ENCODE results near the gene ZNF668. TPM values are rescaled to one million over a fixed set of nuclear protein-coding genes. Genes with fewer than 3 reads are reported as not detected.
A peak's percentile ranks its signal among the peaks of the same experiment; 100 is the strongest.
"Not testable (repeated sequence)": the region's sequence is repeated elsewhere in the genome, so short reads cannot be mapped to it uniquely, and the experiment has no call there.

Gene ZNF668
- total RNA-seq, 2 experiments from 2014 or later: 18.0 to 20.5 TPM

DNA sequence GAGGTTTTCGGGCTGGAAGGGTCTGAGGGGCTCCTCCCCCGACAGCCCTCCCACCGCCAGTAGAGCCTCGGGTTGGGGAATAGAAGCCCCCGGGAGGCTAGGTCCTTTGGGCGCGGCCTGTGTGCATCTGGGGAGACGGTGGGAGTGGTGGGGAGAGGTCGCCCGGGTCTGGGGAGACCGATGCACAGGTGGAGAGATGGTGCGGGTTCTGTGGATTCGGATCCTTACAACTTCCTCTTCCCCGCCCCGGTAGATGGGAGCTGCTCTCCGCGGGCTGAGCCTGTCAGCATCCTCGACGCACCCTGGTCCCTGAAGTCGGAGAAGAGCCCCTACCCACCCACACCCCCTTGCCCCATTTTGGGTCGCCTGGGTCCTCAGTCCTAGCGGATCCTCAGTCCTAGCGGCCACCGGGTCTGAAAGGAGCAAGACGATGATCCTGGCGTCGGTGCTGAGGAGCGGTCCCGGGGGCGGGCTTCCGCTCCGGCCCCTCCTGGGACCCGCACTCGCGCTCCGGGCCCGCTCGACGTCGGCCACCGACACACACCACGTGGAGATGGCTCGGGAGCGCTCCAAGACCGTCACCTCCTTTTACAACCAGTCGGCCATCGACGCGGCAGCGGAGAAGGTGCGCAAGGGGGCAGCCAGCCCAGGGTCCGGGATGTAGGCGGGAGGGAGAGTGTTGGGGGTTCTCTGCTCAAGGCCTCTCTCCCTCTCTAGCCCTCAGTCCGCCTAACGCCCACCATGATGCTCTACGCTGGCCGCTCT, 34.9 kb upstream of the ZNF668 start:
- CTCF ChIA-PET: interaction anchor here (1.0 kb wide), 1 partner anchor 155 kb away, joined by 3 read pairs; no protein-coding TSS in a partner anchor
- peak overlapping the region; percentile 64 for H3K27ac Mint-ChIP-seq
- peaks cover 17% of the 10 kb centered on the region for H3K36me3 Mint-ChIP-seq
- H3K4me3 Mint-ChIP-seq: peak overlapping the region; percentile 71
- no peaks in the 10 kb centered on the region for H3K27me3 Mint-ChIP-seq
- no peak for DNase-seq
- no peaks in the 10 kb centered on the region for H3K9me3 Mint-ChIP-seq (ENCODE audit: low read depth)
- peaks cover 26% of the 10 kb centered on the region for H3K4me1 Mint-ChIP-seq
- ATAC-seq: no peak

DNA sequence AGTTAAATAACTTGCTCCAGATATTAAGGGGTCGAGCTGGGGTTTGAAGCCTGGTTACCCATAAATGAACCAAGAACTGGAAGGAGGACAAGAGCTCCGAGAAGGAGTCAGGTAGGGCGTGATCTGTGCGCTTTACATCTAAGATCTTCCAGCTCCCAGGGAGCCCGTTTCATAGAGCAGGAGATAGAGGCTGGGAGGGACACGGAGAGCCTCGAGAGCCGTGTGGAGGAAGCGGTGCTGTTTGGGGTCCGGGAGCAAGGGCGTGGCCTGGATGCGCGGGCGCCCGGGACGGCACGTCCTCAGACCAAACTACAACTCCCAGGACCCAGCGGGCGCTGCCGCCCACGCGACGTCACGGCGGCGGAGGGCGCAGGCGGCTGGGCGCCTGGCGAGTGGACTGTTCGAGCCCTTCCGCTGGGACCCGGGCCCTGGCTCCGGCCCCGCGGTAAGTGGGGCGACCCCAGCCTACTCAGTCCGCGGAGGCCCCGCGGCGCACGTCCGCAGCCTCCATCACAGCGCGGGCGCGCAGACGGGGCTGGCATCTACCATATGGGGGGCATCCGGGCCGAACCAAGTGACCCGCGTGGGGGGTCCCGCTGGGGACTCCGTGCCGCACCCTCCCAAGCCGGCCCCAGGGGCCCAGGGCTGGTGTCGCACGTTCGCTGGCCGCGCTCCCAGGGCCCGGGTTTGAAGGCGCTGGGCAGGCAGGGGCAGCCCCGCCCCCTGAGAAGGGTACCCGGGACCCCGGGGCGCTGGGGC, 34.2 kb upstream of the ZNF668 start, which contains the start of gene BCKDK:
BCKDK (plus strand) TSS at position 352 of the 759 bp plus-strand sequence. CDS start 838 bp downstream, outside the sequence.
- H3K9me3 Mint-ChIP-seq (ENCODE audit: low read depth): no peaks in the 10 kb centered on the region
- ATAC-seq (peak; percentile 94), DNase-seq (peak; percentile 87)
- peaks cover 17% of the 10 kb centered on the region for H3K36me3 Mint-ChIP-seq
- H3K27ac Mint-ChIP-seq: peak within 1 kb of the TSS; percentile 86
- H3K4me3 Mint-ChIP-seq: peak within 1 kb of the TSS; percentile 80
- H3K4me1 Mint-ChIP-seq: peaks cover 22% of the 10 kb centered on the region
- no peaks in the 10 kb centered on the region for H3K27me3 Mint-ChIP-seq
- CTCF ChIA-PET: interaction anchor here (1.0 to 2.0 kb wide), 4 partner anchors 9 to 154 kb away, joined by 3 to 11 read pairs (median 4); partner anchors contain the start of gene KAT8

DNA sequence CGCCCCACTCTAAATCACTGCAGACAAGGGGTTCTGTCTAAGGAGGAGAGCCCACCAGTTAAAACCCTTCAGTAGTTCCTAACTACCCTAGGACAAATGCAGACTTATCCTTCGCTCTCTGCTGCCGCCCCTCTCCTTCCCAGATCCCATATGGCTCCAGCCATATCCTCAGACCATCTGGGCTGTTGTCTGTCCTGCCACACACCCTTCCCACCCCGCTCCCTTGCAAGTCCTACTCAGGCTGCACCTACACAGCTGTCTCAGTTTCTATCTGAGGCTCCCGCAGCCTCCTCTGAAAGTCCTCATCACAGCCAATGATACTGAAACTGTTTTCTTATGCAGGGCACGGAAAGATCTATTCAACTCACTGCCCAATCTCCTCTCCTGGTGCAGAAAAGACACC, 33.4 kb upstream of the ZNF668 start:
- Mint-ChIP-seq H3K27ac (peak overlapping the region; percentile 86), H3K36me3 (peaks cover 15% of the 10 kb centered on the region), H3K4me3 (peak overlapping the region; percentile 80), H3K27me3 (no peaks in the 10 kb centered on the region), H3K9me3 (ENCODE audit: low read depth) (no peaks in the 10 kb centered on the region), H3K4me1 (peaks cover 22% of the 10 kb centered on the region)
- ATAC-seq (peak; percentile 22), DNase-seq (peak; percentile 51)
- CTCF ChIA-PET: interaction anchor here (1.1 to 2.0 kb wide), 3 partner anchors 9 to 35 kb away, joined by 3 to 11 read pairs (median 4); partner anchors contain the start of gene KAT8

DNA sequence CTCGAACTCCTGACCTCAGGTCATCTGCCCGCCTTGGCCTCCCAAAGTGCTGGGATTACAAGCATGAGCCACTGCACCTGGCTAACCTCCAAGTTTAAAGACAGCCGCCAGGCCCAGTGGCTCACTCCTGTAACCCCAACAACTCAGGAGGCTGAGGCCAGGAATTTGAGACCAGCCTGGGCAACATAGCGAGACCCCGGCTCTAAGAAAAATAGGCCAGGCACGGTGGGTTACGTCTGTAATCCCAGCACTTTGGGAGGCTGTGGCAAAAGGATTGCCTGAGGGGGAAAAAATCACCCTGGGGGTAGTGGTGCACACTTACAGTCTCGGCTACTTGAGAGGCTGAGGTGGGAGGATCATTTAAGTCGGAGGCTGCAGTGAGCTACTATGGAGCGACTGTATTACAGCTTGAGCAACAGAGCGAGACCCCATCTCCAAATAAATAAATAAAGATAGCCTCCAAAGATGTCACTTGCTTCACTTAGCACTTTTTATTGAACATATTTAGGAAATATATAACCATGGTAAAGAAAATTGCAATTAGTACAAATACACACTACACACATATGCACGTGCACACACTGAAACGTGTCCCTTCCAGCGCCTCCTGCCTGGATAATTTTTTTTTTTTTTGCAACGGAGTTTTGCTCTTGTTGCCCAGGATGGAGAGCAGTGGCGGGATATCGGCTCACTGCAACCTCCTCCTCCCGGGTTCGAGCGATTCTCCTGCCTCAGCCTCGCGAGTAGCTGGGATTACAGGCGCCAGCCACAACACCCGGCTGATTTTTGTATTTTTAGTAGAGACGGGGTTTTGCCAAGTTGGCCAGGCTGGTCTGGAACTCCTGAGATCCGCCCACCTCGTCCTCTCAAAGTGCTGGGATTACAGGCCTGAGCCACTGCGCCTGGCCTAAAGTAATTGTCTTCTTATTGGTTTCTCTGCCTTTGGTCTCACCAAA, 32.7 kb upstream of the ZNF668 start:
- Mint-ChIP-seq H3K4me3 (peak overlapping the region; percentile 80), H3K4me1 (peaks cover 22% of the 10 kb centered on the region), H3K27me3 (no peaks in the 10 kb centered on the region), H3K27ac (peak overlapping the region; percentile 86), H3K9me3 (ENCODE audit: low read depth) (no peaks in the 10 kb centered on the region), H3K36me3 (peaks cover 10% of the 10 kb centered on the region)
- CTCF ChIA-PET: interaction anchor here (0.7 to 2.0 kb wide), 2 partner anchors 11 to 36 kb away, joined by 3 to 11 read pairs; no protein-coding TSS in a partner anchor
- DNase-seq (no peak), ATAC-seq (no peak)

DNA sequence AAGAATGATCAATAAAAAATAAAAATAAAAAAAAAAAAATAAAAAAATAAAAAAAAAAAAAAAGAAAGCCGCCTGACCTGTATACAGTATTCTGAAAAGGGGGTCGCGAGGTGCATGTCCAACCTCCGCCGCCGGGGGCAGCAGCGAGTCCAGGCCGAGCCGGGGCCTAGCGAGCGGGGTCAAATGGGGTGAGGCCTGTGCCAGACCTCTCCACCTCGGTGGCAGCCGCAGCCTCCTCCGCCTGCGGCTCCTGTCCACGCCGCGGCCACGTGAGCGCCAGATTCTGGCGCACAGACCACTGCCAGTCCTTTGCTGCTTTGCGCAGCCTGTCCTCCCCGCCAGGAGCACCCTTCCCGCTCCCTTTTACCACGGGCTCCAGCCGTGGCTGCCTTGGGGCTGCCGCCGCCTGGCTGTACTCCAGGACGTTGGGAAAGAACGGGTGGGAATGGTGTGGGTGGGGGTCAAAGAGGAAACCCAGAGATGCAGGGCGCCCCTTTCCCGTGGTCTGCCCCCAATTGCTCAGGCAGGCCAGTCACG, 31.7 kb upstream of the ZNF668 start:
- ATAC-seq (peak; percentile 59), DNase-seq (peak; percentile 89)
- Mint-ChIP-seq H3K4me1 (peaks cover 22% of the 10 kb centered on the region), H3K27me3 (no peaks in the 10 kb centered on the region), H3K27ac (peak overlapping the region; percentile 75), H3K4me3 (no peak overlapping the region), H3K36me3 (peaks cover 10% of the 10 kb centered on the region), H3K9me3 (ENCODE audit: low read depth) (no peaks in the 10 kb centered on the region)
- CTCF ChIA-PET: no interaction called here

DNA sequence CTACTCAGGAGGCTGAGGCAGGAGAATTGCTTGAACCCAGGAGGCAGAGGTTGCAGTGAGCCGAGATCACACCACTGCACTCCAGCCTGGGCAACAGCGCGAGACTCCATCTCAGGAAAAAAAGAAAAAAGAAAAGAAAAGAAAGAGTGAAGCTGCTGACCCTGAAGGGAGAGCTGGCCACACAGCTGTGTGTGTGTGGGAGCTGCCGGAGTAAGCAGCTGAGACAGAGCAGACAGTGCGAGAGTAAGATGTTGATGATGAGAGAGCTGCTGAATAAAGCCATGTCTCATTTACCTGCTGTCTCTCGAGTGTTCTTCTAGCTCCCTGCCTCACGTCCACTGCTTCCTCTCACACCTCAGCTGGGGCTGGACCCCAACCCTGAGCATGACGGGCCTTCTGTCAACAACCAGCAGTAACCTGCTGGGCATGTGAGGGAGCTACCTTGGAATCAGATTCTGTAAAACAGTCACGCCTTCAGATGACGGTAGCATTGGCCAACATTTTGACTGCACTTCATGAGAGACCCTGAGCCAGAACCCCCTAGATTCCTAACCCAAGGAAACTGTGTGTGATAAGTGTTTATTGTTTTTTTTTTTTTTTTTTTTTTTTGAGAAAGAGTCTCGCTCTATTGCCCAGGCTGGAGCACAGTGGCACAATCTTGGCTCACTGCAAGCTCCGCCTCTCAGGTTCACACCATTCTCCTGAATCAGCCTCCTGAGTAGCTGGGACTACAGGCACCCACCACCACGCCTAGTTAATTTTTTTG, 27.0 kb upstream of the ZNF668 start:
- CTCF ChIA-PET: interaction anchor here (1.0 to 11.2 kb wide), 3 partner anchors 12 to 116 kb away, joined by 4 to 97 read pairs (median 4); partner anchors contain the start of genes HSD3B7 and KAT8
- ATAC-seq; H3K9me3 Mint-ChIP-seq (ENCODE audit: low read depth); DNase-seq; H3K27ac Mint-ChIP-seq; H3K27me3 Mint-ChIP-seq; H3K4me1 Mint-ChIP-seq; H3K36me3 Mint-ChIP-seq; H3K4me3 Mint-ChIP-seq: not testable (repeated sequence)

DNA sequence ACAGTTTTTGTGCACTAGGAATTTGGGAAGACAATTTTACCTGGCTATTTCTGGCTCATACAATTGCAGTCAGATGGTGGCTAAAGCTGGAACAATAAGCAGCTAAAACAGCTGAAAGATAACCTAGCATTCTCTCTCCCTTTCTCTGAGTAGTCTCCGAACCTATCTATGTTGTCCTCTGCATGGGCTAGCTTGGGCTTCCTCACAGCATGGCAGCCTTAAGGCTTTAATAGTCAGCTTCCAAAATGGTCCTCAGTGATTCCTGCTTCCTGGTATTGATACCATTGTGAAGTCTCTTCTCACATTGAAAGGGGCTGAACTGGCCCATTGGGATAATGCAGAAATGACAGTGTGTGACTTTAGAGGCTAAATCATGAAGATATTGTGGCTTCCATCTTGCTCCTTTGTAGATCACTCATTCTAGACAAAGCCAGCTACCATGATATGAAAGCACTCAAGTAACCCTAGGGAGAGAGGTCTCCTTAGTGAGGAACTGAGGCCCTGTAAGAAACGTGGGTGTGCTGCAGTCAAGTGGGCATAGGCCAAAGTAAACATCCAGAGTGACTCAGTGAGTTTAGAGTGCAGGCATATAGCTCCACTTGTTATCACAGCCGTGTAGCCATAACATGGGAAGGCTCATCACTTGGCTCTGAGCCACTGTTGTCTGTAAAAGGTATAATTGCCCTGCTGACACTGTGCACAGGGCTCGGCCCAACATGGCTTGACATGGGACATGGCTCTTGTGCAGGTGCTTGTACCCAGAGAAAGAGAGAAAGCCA, 26.0 kb upstream of the ZNF668 start:
- no peaks in the 10 kb centered on the region for H3K27me3 Mint-ChIP-seq
- DNase-seq: no peak
- no peak for ATAC-seq
- peaks cover 10% of the 10 kb centered on the region for H3K4me1 Mint-ChIP-seq
- no peaks in the 10 kb centered on the region for H3K9me3 Mint-ChIP-seq (ENCODE audit: low read depth)
- no peaks in the 10 kb centered on the region for H3K36me3 Mint-ChIP-seq
- CTCF ChIA-PET: interaction anchor here (0.8 to 11.2 kb wide), 3 partner anchors 17 to 146 kb away, joined by 3 to 97 read pairs (median 4); partner anchors contain the start of genes HSD3B7 and KAT8
- no peak overlapping the region for H3K27ac Mint-ChIP-seq
- H3K4me3 Mint-ChIP-seq: no peak overlapping the region

DNA sequence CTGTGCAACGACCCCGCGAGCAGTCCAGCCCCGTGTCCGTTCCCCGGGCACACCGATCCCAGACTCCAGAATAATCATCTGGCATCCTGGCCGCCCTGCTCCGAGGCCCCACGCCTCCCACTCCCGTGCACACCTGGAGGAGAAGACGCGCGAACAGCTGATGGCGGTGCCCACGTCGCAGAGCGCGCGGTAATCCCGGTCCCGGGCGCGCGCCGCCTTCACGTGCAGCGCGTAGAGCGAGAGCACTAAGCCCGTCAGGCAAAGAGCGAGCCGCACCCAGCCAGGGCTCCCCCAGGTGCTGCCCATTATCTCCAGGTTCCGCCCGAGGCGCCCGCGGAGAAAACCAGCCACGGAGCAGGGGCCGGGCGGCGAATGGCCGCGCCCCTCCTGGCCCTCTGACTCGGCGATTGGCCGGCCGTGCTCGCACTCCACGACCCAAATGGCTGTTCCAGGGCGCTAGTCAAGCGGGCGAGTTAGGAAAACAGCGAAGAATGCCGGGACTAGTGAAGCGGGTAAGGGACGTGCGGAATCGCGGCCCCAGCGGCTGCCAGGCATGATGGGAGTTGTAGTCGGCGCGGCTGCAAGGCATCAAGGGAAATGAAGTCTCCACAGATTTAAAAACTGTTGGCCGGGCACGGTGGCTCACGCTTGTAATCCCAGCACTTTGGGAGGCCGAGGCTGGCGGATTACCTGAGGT, 20.5 kb upstream of the ZNF668 start, which contains the start of gene VKORC1:
VKORC1 (minus strand) TSS at position 374 of the 697 bp plus-strand sequence; CDS start at position 306, 68 bp downstream.
- Mint-ChIP-seq H3K27ac (peak within 1 kb of the TSS; percentile 90), H3K27me3 (no peaks in the 10 kb centered on the region), H3K4me3 (peak within 1 kb of the TSS; percentile 98), H3K36me3 (peaks cover 4% of the 10 kb centered on the region), H3K9me3 (ENCODE audit: low read depth) (no peaks in the 10 kb centered on the region), H3K4me1 (peaks cover 30% of the 10 kb centered on the region)
- ATAC-seq (peak; percentile 88), DNase-seq (peak; percentile 93)
- CTCF ChIA-PET: interaction anchor here (0.7 to 11.2 kb wide), 8 partner anchors 9 to 153 kb away, joined by 3 to 97 read pairs (median 4); partner anchors contain the start of genes HSD3B7, ZNF646 and ZNF668

DNA sequence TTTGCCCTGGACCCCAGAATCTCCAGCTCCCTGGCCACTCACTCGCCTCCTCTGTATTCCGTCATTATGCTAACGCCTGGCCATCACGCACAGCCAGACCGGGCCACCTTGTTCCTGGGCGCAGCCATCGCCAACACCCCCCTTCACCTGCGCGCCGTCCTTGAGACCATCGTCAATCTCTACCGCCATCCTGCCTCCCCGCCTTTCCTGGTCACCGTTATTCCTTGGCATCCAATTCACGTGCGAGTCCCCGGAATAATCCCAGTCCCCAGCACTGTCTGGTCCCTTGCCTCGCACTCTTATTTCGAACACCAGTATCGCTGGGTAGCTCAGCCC, 20.0 kb upstream of the ZNF668 start:
- no peak for DNase-seq
- H3K27ac Mint-ChIP-seq: peak overlapping the region; percentile 90
- peak overlapping the region; percentile 98 for H3K4me3 Mint-ChIP-seq
- no peaks in the 10 kb centered on the region for H3K9me3 Mint-ChIP-seq (ENCODE audit: low read depth)
- CTCF ChIA-PET: interaction anchor here (0.7 to 11.2 kb wide), 5 partner anchors 14 to 141 kb away, joined by 3 to 97 read pairs (median 7); partner anchors contain the start of genes HSD3B7, ZNF646 and ZNF668
- peak; percentile 4 for ATAC-seq
- H3K4me1 Mint-ChIP-seq: peaks cover 30% of the 10 kb centered on the region
- no peaks in the 10 kb centered on the region for H3K27me3 Mint-ChIP-seq
- H3K36me3 Mint-ChIP-seq: peaks cover 5% of the 10 kb centered on the region

DNA sequence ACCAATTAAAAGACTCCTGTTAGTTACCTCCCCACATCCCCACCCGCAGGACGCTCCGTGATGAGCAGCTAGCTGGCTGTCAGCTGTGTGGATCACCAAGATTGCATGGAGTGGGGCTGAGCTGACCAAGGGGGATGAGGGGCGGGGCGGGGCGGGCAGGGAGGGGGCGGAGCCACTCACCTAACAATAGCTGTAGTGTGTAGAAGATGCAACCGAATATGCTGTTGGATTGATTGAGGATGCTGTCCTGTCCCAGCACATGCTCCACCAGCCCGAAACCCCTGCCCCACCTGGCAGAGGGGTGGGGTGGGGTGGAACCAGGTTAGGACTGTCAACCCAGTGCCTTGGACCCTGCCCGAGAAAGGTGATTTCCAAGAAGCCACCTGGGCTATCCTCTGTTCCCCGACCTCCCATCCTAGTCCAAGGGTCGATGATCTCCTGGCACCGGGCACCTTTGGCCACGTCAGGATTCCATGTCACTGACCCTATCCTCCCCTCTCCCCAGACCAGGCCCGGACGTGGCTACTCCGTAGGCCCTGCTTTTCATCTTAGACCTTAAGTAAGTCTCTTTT, 19.2 kb upstream of the ZNF668 start:
- no peaks in the 10 kb centered on the region for H3K27me3 Mint-ChIP-seq
- H3K27ac Mint-ChIP-seq: no peak overlapping the region
- peaks cover 6% of the 10 kb centered on the region for H3K36me3 Mint-ChIP-seq
- peak; percentile 51 for DNase-seq
- peak overlapping the region; percentile 98 for H3K4me3 Mint-ChIP-seq
- no peak for ATAC-seq
- no peaks in the 10 kb centered on the region for H3K9me3 Mint-ChIP-seq (ENCODE audit: low read depth)
- peaks cover 30% of the 10 kb centered on the region for H3K4me1 Mint-ChIP-seq
- CTCF ChIA-PET: interaction anchor here (1.1 to 11.2 kb wide), 5 partner anchors 14 to 140 kb away, joined by 3 to 97 read pairs (median 7); partner anchors contain the start of genes HSD3B7, ZNF646 and ZNF668
